ENCODE measurements around the gene B4GALT1.

DNA sequence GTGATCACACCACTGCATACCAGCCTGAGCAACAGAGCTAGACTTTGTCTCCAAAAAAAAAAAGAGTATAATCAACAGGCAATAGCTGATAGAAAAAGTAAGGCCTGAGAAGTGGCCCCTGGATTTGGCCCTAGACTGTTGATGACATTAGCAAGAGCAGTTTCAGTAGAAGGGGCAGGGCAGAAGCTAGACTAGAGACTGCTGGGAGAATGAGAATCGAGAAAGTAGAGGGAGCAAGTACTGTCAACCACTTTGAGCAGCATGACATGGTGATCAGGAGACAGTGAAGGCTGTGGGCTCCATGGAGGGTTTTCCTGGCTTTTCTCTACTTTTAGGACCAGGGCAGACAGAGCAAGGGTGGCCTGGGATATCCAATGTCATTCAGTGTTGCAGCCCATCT, 34.9 kb upstream of the B4GALT1 start:
- no peak for TF ChIP-seq EZH2 (IDR thresholded peaks at IDR 0.05; ENCODE audit: insufficient read depth, poor library complexity, severe bottlenecking)
- TF ChIP-seq EZH2phosphoT487 (IDR thresholded peaks at IDR 0.05; ENCODE audit: insufficient read depth, low read depth): no peak
